GM12872 (cell line): ENCODE results near the gene AP1S3.

ENCODE experiments used
- CTCF ChIP-seq: IDR thresholded peaks from 3 replicates; pipeline ENCODE4 v1.5.1; 2011; ENCODE audit warnings: low read depth, mild to moderate bottlenecking, low read length, moderate library complexity; ENCODE audit not compliant: insufficient read depth

AP1S3 gene

DNA sequence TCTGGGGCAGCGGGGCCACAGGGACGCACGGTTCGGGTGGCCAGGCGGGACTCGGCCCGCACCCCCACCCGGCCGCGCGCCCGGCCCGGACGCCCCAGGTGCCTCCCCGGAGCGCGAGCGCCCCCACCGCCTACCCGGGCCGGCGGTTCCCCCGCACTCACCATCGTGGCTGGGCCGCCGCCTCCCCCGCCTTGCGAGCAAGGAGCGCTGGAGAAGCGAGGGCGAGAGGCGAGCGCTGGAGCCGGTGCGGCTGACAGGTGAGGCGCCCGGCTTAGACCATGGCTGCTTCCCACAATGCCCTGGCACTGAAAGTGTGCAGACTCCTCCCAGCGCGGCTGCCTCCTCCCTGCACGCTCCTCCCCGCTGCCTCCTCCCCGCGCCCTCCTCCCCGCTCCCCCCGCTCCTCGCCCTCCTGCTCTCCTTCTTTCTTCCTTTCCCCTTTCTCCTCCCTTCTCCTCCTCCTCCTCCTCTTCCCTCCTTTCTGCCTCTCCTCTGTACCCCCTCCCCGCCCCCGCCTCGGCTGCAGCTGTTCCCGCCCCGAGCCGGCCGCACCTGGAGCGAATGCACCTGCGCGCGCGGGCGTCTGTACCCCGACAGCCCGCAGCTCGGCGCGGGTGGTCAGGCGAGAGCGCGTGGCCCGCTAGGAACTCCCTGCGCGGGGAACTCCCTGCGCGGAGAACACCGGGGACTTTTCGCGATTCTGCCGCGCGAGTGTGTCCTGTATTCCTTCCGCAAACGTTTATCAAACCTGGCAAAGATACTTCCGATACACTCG, at the start of gene AP1S3:
Gene AP1S3, minus strand, starts transcription at position 296 of the 775 bp plus-strand sequence. Its CDS starts 132 bp downstream, at position 164.
- 0 out of 3 replicates have a peak, but pooled peaks have one; percentile 22 for TF ChIP-seq CTCF

DNA sequence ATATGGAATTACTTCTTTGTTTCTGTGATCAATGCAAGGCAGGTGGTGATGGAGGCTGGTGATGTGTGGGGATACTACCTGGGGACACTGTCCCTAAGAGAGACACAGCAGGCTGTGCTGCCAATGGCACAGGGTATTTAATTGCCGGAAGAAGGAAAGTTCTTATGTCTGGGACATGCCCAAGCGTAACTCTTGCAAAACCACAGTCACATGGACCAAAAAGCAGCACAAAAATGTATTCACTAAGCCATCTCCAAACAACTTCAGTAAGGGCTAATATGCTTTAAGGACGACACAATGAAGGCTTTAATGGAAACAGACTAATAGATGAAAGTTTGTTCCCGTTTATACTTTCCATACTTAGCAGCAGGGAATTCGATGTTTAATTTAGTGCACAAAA, 49.7 kb upstream of the AP1S3 start:
- no peak for TF ChIP-seq CTCF

DNA sequence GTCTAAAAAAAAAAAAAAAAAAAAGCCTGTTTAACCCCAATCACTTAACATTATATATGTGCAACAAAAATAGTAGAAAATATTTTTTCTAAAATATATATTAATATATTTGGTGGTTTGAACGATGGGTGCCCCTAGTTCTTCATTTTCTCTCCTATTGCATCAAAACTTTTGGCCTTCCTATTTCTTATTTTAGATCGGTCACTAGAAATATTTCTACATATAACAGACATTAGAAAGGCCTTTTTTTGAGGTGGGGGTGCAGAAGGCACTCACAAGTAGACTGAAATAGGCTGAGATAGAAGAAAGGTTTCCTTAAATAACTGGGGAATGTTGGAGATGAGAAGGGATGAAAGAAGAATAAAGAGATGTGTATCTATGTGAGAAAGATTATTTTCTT, 49.3 kb upstream of the AP1S3 start:
- TF ChIP-seq CTCF = no peak

GRCh38 chr2:223884399-223884798, 47.0 kb upstream of the AP1S3 start:
- TF ChIP-seq CTCF = no peak

DNA sequence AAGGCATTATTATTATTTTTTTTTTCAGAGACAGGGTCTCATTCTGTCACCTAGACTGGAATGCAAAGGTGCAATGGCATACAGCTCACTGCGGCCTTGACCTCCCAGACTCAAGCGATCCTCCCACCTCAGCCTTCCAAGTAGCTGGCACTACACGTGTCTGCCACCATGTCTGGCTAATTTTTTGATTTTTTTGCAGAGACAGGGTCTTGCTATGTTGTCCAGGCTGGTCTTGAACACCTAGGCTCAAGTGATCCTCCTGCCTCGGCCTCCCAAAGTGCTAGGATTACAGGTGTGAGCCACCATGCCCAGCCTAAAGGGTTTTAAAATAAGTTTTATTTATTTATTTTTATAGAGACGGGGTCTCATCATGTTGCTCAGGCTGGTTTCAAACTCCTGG, 45.3 kb upstream of the AP1S3 start:
- no peak for TF ChIP-seq CTCF

DNA sequence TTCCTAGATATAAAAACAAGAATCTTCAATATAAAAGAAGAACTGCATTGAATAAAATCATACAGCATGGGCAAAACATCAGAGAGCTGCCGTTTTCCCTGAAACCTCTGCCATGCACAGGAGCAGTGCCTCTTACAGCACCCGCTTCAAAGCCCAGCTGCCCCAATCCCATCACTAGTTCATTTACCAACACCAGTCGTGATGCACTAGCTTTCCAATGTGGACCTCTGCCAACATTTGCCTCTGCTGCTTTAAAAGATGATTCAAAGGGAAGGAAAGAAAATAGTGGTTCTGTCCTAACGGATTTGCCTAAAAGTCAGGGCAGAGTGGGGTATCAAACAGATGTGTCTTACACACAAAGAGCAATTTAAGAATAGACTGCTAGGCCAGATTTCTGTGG, 43.4 kb upstream of the AP1S3 start:
- TF ChIP-seq CTCF = no peak

GRCh38 chr2:223877721-223878410, 40.5 kb upstream of the AP1S3 start:
- TF ChIP-seq CTCF = no peak
